NT2/D1 (cell line): Measurements from ENCODE around the gene PIK3R6.

ENCODE experiments used
- YY1 ChIP-seq: IDR thresholded peaks from 2 replicates; pipeline ENCODE4 v1.6.1; 2011; ENCODE audit not compliant: insufficient read length, insufficient read depth
- ZNF274 ChIP-seq: IDR thresholded peaks from 2 replicates; pipeline ENCODE4 v1.6.1; 2011; ENCODE audit warnings: mild to moderate bottlenecking, low read depth, low read length

DNA sequence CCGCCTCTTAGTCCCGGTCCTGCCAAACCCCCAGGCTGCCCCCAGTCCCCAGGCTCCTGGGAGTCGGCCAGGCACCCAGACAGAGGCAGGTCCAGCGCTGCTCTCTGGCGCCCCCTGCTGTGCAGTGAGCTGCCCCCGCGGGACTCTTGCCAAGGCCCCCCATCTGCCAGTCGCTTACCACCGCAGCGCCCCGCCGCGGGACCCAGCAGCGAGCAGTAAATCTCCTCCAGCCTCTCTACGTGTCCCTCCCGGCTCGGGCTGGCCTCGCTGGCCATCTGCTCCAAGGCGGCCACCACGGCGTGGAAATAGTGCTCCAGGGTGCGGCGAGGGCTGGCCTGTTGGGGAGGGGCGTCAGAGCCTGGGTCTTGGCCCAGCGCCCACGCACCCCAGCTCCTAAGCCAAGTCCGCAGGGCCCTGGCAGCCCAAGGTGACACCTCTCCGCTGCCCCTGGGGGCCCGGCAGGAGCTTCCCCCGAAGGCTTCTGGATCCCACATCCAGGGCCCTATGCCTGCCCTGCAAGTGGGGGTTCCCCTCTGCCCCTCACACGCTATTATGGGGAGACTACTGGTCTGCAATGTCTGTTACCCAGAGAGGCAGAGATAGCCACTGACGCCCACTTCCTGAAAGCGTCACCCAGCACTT lies 34.6 kb downstream of the PIK3R6 start:
- TF ChIP-seq YY1 = no peak
- no peak for TF ChIP-seq ZNF274
